HG02970 (cell line): ENCODE data around the gene GALNT18.

Experiments used
- ATAC-seq: cut with Tn5 transposase; IDR thresholded peaks from one replicate; pipeline ENCODE4 v1.9.1; 2021; ENCODE audit warnings: mild to moderate bottlenecking, moderate library complexity, moderate number of reproducible peaks; ENCODE audit not compliant: unreplicated experiment, low FRiP score

Gene GALNT18

GRCh38 chr11:11263238-11264005 is 358.4 kb downstream of the GALNT18 start:
- ATAC-seq: no peak

GRCh38 chr11:11262171-11262920 is 359.5 kb downstream of the GALNT18 start:
- no peak for ATAC-seq

GRCh38 chr11:11261629-11262028 is 360.2 kb downstream of the GALNT18 start:
- ATAC-seq: no peak

GRCh38 chr11:11260903-11261302 is 360.9 kb downstream of the GALNT18 start:
- no peak for ATAC-seq

GRCh38 chr11:11253995-11254394 is 367.8 kb downstream of the GALNT18 start:
- ATAC-seq: no peak

- ATAC-seq: no peak
Observed at GRCh38 chr11:11253497-11253896, 368.3 kb downstream of the GALNT18 start.

GRCh38 chr11:11252403-11252802 is 369.4 kb downstream of the GALNT18 start:
- ATAC-seq: no peak

- ATAC-seq: no peak
Observed at GRCh38 chr11:11251394-11251970, 370.3 kb downstream of the GALNT18 start.

GRCh38 chr11:11250470-11250869 is 371.3 kb downstream of the GALNT18 start:
- no peak for ATAC-seq

- ATAC-seq: no peak
Observed at GRCh38 chr11:11247576-11247975, 374.2 kb downstream of the GALNT18 start.

GRCh38 chr11:11247086-11247485 is 374.7 kb downstream of the GALNT18 start:
- ATAC-seq: no peak

- no peak for ATAC-seq
Observed at GRCh38 chr11:11246166-11246565, 375.6 kb downstream of the GALNT18 start.

- no peak for ATAC-seq
Observed at GRCh38 chr11:11245453-11245852, 376.4 kb downstream of the GALNT18 start.

- no peak for ATAC-seq
Observed at GRCh38 chr11:11244470-11245080, 377.2 kb downstream of the GALNT18 start.

GRCh38 chr11:11243590-11244469 is 378.0 kb downstream of the GALNT18 start:
- ATAC-seq: no peak

- no peak for ATAC-seq
Observed at GRCh38 chr11:11243209-11243589, 378.6 kb downstream of the GALNT18 start.

- no peak for ATAC-seq
Observed at GRCh38 chr11:11241284-11241683, 380.5 kb downstream of the GALNT18 start.

- ATAC-seq: no peak
Observed at GRCh38 chr11:11239959-11240358, 381.8 kb downstream of the GALNT18 start.

- ATAC-seq: no peak
Observed at GRCh38 chr11:11237070-11237832, 384.6 kb downstream of the GALNT18 start.
